Measurements from ENCODE around the gene TACC2.

The TACC2 gene

GRCh38 chr10:122302315-122302714 lies 313.4 kb downstream of the TACC2 start:
- TF ChIP-seq, protein P1, sequence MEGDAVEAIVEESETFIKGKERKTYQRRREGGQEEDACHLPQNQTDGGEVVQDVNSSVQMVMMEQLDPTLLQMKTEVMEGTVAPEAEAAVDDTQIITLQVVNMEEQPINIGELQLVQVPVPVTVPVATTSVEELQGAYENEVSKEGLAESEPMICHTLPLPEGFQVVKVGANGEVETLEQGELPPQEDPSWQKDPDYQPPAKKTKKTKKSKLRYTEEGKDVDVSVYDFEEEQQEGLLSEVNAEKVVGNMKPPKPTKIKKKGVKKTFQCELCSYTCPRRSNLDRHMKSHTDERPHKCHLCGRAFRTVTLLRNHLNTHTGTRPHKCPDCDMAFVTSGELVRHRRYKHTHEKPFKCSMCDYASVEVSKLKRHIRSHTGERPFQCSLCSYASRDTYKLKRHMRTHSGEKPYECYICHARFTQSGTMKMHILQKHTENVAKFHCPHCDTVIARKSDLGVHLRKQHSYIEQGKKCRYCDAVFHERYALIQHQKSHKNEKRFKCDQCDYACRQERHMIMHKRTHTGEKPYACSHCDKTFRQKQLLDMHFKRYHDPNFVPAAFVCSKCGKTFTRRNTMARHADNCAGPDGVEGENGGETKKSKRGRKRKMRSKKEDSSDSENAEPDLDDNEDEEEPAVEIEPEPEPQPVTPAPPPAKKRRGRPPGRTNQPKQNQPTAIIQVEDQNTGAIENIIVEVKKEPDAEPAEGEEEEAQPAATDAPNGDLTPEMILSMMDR (IDR thresholded peaks at IDR 0.05; ENCODE audit: low read depth, low read length): no peak
- H3K27me3 ChIP-seq (ENCODE audit: insufficient read depth, low read depth, severe bottlenecking): no peaks in the 10 kb centered on the region
- no peaks in the 10 kb centered on the region for H3K36me3 ChIP-seq
- H3K9me3 ChIP-seq (ENCODE audit: severe bottlenecking): peaks cover 2% of the 10 kb centered on the region
- no peak overlapping the region for H3K27ac ChIP-seq
- DNase-seq: no peak
- no peak overlapping the region for H3K4me3 ChIP-seq (ENCODE audit: low read depth, low read length)

GRCh38 chr10:122303271-122304053 lies 314.5 kb downstream of the TACC2 start:
- no peak for DNase-seq
- Histone ChIP-seq H3K36me3 (no peaks in the 10 kb centered on the region), H3K4me3 (ENCODE audit: low read depth, low read length) (no peak overlapping the region), H3K27me3 (ENCODE audit: insufficient read depth, low read depth, severe bottlenecking) (no peaks in the 10 kb centered on the region), H3K9me3 (ENCODE audit: severe bottlenecking) (peaks cover 2% of the 10 kb centered on the region), H3K27ac (no peak overlapping the region)
- TF ChIP-seq, protein P1 (IDR thresholded peaks at IDR 0.05; ENCODE audit: low read depth, low read length): no peak
